Hepatocyte (in vitro differentiated cells): ENCODE data around the gene BCL3.
"Not testable (repeated sequence)": the region's sequence is repeated elsewhere in the genome, so short reads cannot be mapped to it uniquely, and the experiment has no call there.

Experiments used
- CTCF ChIP-seq: fragments of 200-600 bp; sonication (generic); IDR thresholded peaks from 2 replicates; pipeline ENCODE4 v1.5.1; 2016; ENCODE audit warnings: antibody characterized with exemption, mild to moderate bottlenecking; ENCODE audit not compliant: poor library complexity
- EZH2 ChIP-seq: fragments of 200-600 bp; sonication (generic); IDR thresholded peaks from 2 replicates; pipeline ENCODE4 v1.6.1; 2016; ENCODE audit warnings: antibody characterized with exemption, mild to moderate bottlenecking, borderline replicate concordance
- EZH2phosphoT487 ChIP-seq: fragments of 200-600 bp; sonication (generic); IDR thresholded peaks from one replicate; pipeline ENCODE4 v1.6.1; 2018; ENCODE audit warnings: antibody characterized with exemption, mild to moderate bottlenecking, low read depth, moderate library complexity; ENCODE audit not compliant: unreplicated experiment, severe bottlenecking

- TF ChIP-seq CTCF, EZH2phosphoT487, EZH2: not testable (repeated sequence)
Measured at GRCh38 chr19:44709434-44710266, 38.9 kb upstream of the BCL3 start.
